ENCODE data around the gene SPOPL. TPM values are rescaled to one million over a fixed set of nuclear protein-coding genes. Genes with fewer than 3 reads are reported as not detected.

The SPOPL gene
- total RNA-seq, 1 donor from 2014 or later: 9.1 TPM

- TF ChIP-seq CTCF (conservative IDR thresholded peaks at IDR 0.05; ENCODE audit: low read depth, low read length): no peak
- no peak for DNase-seq (ENCODE audit: low read depth)
- no peak overlapping the region for H3K4me3 ChIP-seq (ENCODE audit: low read depth, low read length)
Measured at GRCh38 chr2:138485019-138485418, 16.6 kb upstream of the SPOPL start.

GRCh38 chr2:138486363-138487198 lies 15.0 kb upstream of the SPOPL start:
- H3K4me3 ChIP-seq (ENCODE audit: low read depth, low read length): no peak overlapping the region
- peak; percentile 37 for TF ChIP-seq CTCF (conservative IDR thresholded peaks at IDR 0.05; ENCODE audit: low read depth, low read length)
- DNase-seq (ENCODE audit: low read depth): no peak

DNA sequence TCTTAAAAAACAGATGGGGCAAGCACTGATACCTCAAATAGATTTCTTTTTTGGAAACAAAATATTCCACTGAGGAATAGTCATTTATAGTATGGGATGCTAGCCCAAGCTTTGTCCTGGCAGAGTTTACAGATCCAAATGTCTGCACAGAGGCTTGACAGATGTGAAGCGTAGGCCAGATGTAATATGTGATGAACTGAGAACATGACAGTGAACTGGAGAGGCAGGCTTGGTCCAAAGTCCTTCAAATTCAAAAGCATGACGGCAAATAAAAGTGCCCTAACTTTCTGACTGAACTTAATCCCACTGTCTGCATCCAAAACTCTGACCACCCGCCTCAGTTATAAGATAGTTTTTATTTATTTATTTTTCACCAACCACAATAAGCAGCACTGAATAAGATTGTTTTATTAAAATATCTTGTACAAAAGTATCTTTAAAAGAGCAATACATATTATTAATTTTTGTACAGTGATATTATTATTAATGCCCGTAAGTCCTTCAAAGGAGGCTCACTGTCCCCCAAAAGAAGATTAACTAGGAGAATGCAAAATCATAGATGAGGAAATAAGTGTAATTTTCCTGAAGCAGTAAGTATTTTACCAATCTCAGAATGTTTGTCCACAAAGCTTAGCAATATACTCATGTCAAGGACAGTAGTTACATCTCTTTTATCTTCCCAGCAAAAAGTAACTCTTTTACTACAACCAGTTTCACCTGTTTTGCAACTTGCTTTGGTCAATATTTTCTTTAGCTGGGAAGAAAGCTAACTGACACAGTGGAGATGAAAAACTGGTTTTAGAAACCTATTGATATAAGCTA lies 10.7 kb upstream of the SPOPL start:
- no peak for TF ChIP-seq CTCF (conservative IDR thresholded peaks at IDR 0.05; ENCODE audit: low read depth, low read length)
- DNase-seq (ENCODE audit: low read depth): no peak
- H3K4me3 ChIP-seq (ENCODE audit: low read depth, low read length): no peak overlapping the region

DNA sequence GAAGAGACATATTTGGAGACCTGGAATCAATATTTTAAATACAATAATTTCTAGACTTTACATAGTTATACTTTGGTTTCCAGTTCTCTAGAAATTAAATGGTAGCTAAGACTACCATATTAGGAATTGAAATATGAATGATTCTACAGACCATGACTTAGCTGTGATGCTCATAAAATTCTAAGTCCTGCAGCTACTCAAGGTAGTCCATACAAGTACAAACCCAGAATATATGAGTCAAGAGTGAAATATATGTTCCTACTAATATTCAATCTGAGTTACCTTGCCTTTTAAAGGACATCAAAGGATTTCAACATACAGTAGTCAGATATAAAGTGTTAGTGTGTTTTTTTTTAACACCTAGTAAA lies 10.1 kb upstream of the SPOPL start:
- no peak overlapping the region for H3K4me3 ChIP-seq (ENCODE audit: low read depth, low read length)
- no peak for DNase-seq (ENCODE audit: low read depth)
- no peak for TF ChIP-seq CTCF (conservative IDR thresholded peaks at IDR 0.05; ENCODE audit: low read depth, low read length)

DNA sequence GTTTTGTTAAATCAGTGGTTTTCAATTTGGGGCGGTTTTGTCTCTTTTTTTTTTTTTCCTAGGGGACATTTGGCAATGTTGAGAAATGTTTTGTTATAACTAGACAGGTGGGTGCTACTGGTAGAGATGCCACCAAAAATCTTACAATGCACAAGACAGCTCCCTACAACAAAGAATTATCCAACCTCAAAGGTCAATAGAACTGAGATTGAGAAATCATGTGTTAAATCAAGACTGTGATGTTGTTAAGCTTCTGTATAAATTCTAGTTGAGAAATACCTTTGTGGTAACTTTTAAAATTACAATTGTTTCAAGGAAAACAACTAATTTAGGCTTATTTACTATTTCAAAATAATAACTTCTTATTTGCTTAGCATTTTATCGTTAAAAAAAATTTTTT lies 9.4 kb upstream of the SPOPL start:
- DNase-seq (ENCODE audit: low read depth): no peak
- no peak for TF ChIP-seq CTCF (conservative IDR thresholded peaks at IDR 0.05; ENCODE audit: low read depth, low read length)
- no peak overlapping the region for H3K4me3 ChIP-seq (ENCODE audit: low read depth, low read length)

- no peak for DNase-seq (ENCODE audit: low read depth)
- TF ChIP-seq CTCF (conservative IDR thresholded peaks at IDR 0.05; ENCODE audit: low read depth, low read length): no peak
- H3K4me3 ChIP-seq (ENCODE audit: low read depth, low read length): no peak overlapping the region
Measured at GRCh38 chr2:138493334-138493733, 8.2 kb upstream of the SPOPL start.
